ENCODE data around the gene CALHM5.

DNA sequence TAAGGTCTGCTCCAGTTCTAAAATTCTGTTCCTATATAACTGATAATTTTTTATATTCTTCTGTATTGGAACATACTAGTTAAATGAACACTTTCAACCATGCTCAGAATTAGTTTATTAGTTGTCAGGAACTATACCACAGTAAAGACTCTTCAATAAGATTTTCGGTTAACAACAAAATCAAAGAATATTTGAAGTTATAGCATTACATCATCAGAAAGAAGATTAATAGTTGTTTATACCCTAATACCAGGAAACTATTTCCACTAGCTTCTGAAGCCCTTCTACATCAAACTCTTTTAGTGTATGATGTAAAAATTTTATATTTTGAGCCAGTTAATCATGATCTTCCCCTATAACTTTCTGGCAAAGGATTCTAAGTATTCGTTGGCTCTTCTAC lies 48.7 kb downstream of the CALHM5 start:
- no peak for TF ChIP-seq ESRRG (CRISPR knock-in tag; IDR thresholded peaks at IDR 0.05)
- TF ChIP-seq CSDC2 (CRISPR knock-in tag; IDR thresholded peaks at IDR 0.05) = no peak

Data from SK-N-SH treated with all-trans-retinoic acid at 6 μM for 48 hours (cell line).